Measurements from ENCODE around the gene DCPS. TPM values are rescaled to one million over a fixed set of nuclear protein-coding genes. Genes with fewer than 3 reads are reported as not detected.

The DCPS gene
- total RNA-seq, 1 experiment from 2014 or later, result 25.6 TPM

- H3K27ac ChIP-seq (ENCODE audit: low read depth, low read length), result no peak overlapping the region
- peaks cover 45 to 53% of the 10 kb centered on the region in 2 experiments for H3K36me3 ChIP-seq (ENCODE audit: control insufficient read depth in 1 of 2, insufficient read depth in 2 of 2, low read length in 2 of 2)
- CTCF ChIA-PET, result no interaction called here
- peaks cover 17% of the 10 kb centered on the region for H3K79me2 ChIP-seq (ENCODE audit: insufficient read depth, low read length)
- no peaks in the 10 kb centered on the region for H4K20me1 ChIP-seq (ENCODE audit: insufficient read depth)
- intact Hi-C loops (cut with micrococcal nuclease), result no loop called here
- peaks cover 0 to 1% of the 10 kb centered on the region in 2 experiments; a peak in 1 of 4 replicates for H3K4me1 ChIP-seq (ENCODE audit: control insufficient read depth in 1 of 2, insufficient read depth in 2 of 2, low read length in 2 of 2)
- H3K9me2 ChIP-seq (ENCODE audit: insufficient read depth), result no peaks in the 10 kb centered on the region
- BruUV-seq (replicated peaks), result no TSS peak
- POLR2A ChIA-PET, result no interaction called here
- H3K9ac ChIP-seq (ENCODE audit: low read length), result no peak overlapping the region
- no peak overlapping the region for H3K4me3 ChIP-seq (replicated peaks in 1 of 2; ENCODE audit: low read depth in 1 of 2, low read length in 2 of 2)
- no peak overlapping the region for H2AFZ ChIP-seq (ENCODE audit: low read depth, low read length, poor library complexity, severe bottlenecking)
- H3K27me3 ChIP-seq (ENCODE audit: insufficient read depth, low read length), result no peaks in the 10 kb centered on the region
- H3K9me3 ChIP-seq (ENCODE audit: control insufficient read depth in 1 of 2, insufficient read depth in 1 of 2, low read depth in 1 of 2, low read length in 2 of 2), result no peaks in the 10 kb centered on the region
- RAD21 ChIA-PET (ENCODE audit: low non-redundant PET in 1 of 2, low total read pairs in 2 of 2, uncharacterized antibody in 2 of 2, unreplicated experiment in 2 of 2), result no interaction called here
- H3K4me2 ChIP-seq (ENCODE audit: low read length), result no peak overlapping the region
- DNase-seq (ENCODE audit: low read depth, low spot score) (no peak), ATAC-seq (no peak)
- no peak for TF ChIP-seq CEBPB (IDR thresholded peaks at IDR 0.05; ENCODE audit: low read depth)
- no peak for TF ChIP-seq CBX3 (IDR thresholded peaks at IDR 0.05; ENCODE audit: low read depth)
- TF ChIP-seq POLR2AphosphoS5 (IDR thresholded peaks at IDR 0.05; ENCODE audit: low read depth, low read length), result no peak
- no peak for TF ChIP-seq RAD21 (IDR thresholded peaks at IDR 0.05; ENCODE audit: low read depth)
- TF ChIP-seq, protein P1, sequence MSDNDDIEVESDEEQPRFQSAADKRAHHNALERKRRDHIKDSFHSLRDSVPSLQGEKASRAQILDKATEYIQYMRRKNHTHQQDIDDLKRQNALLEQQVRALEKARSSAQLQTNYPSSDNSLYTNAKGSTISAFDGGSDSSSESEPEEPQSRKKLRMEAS (IDR thresholded peaks at IDR 0.05), result no peak
- no peak for TF ChIP-seq YY1 (IDR thresholded peaks at IDR 0.05; ENCODE audit: extremely low read depth, insufficient replicate concordance, low read depth, low read length)
- TF ChIP-seq SIN3A (IDR thresholded peaks at IDR 0.05; ENCODE audit: low read depth), result no peak
- TF ChIP-seq POLR2A (IDR thresholded peaks at IDR 0.05; ENCODE audit: borderline replicate concordance, extremely low read depth, insufficient read depth, insufficient read length), result no peak
- TF ChIP-seq ZBTB33 (IDR thresholded peaks at IDR 0.05; ENCODE audit: extremely low read depth, insufficient replicate concordance, low read length), result no peak
These were observed 41.6 kb upstream of the DCPS start for GRCh38 chr11:126262216-126262615.
